Mesodermal cell (in vitro differentiated cells): ENCODE results near the gene ACSS1.
"Not testable (repeated sequence)": the region's sequence is repeated elsewhere in the genome, so short reads cannot be mapped to it uniquely, and the experiment has no call there.

Experiments
- H3K27ac ChIP-seq: 2 replicates; pipeline ENCODE4 v1.7.0; 2013; ENCODE audit warnings: mild to moderate bottlenecking, low read depth, low read length, moderate library complexity; ENCODE audit not compliant: severe bottlenecking
- H3K36me3 ChIP-seq: 2 replicates; pipeline ENCODE4 v1.7.1; 2013; ENCODE audit warnings: mild to moderate bottlenecking, low read length, moderate library complexity; ENCODE audit not compliant: control insufficient read depth, insufficient read depth
- H3K4me1 ChIP-seq: one replicate; pipeline ENCODE4 v1.7.1; 2013; ENCODE audit warnings: mild to moderate bottlenecking, low read length; ENCODE audit not compliant: insufficient read depth, control insufficient read depth, poor library complexity, severe bottlenecking
- H3K4me3 ChIP-seq: 2 replicates; pipeline ENCODE4 v1.7.0; 2013; ENCODE audit warnings: low read length, control low read depth, mild to moderate bottlenecking; ENCODE audit not compliant: insufficient read depth, poor library complexity, severe bottlenecking; ENCODE audit errors: extremely low read depth
- H3K9me3 ChIP-seq: 2 replicates; pipeline ENCODE4 v1.7.1; 2013; ENCODE audit warnings: mild to moderate bottlenecking, low read length, moderate library complexity; ENCODE audit not compliant: control insufficient read depth
- WGBS, 2 experiments: methylation state at CpG; one replicate each; pipeline ENCODE4 v1.1.5; 2013; ENCODE audit warnings: missing lambda C conversion rate in 2 of 2; ENCODE audit not compliant: insufficient coverage in 2 of 2; 5-methylcytosine and 5-hydroxymethylcytosine counted together

ACSS1 gene

GRCh38 chr20:25007491-25008305 lies 50.2 kb downstream of the ACSS1 start:
- Histone ChIP-seq H3K27ac (no peak overlapping the region), H3K9me3 (no peaks in the 10 kb centered on the region), H3K4me3 (no peak overlapping the region), H3K4me1 (no peaks in the 10 kb centered on the region), H3K36me3 (no peaks in the 10 kb centered on the region)
- 91 to 93% methylated on average over 12 to 17 of the region's 22 CpGs for WGBS, 2 experiments

GRCh38 chr20:25006431-25007167 lies 51.3 kb downstream of the ACSS1 start:
- 66 to 80% methylated on average over 7 to 9 of the region's 12 CpGs for WGBS, 2 experiments
- H3K4me3 ChIP-seq = no peak overlapping the region
- no peaks in the 10 kb centered on the region for H3K4me1 ChIP-seq
- H3K36me3 ChIP-seq = no peaks in the 10 kb centered on the region
- H3K27ac ChIP-seq = no peak overlapping the region
- peaks cover 3% of the 10 kb centered on the region for H3K9me3 ChIP-seq

- no peaks in the 10 kb centered on the region for H3K4me1 ChIP-seq
- peaks cover 3% of the 10 kb centered on the region for H3K9me3 ChIP-seq
- 83 to 89% methylated on average over 8 of the region's 8 CpGs for WGBS, 2 experiments
- H3K36me3 ChIP-seq = no peaks in the 10 kb centered on the region
- H3K27ac ChIP-seq = no peak overlapping the region
- H3K4me3 ChIP-seq = no peak overlapping the region
These were observed 52.3 kb downstream of the ACSS1 start for GRCh38 chr20:25005661-25006060.

- H3K4me1 ChIP-seq = no peaks in the 10 kb centered on the region
- 69 to 90% methylated on average over 2 of the region's 2 CpGs for WGBS, 2 experiments
These were observed 52.7 kb downstream of the ACSS1 start for GRCh38 chr20:25005220-25005619.

GRCh38 chr20:25003002-25003401 lies 54.9 kb downstream of the ACSS1 start:
- peaks cover 3% of the 10 kb centered on the region for H3K9me3 ChIP-seq
- H3K4me1 ChIP-seq = no peaks in the 10 kb centered on the region
- no CpG with 5 or more reads among the region's 1 CpG for WGBS, 2 experiments
- no peak overlapping the region for H3K4me3 ChIP-seq
- H3K27ac ChIP-seq = no peak overlapping the region
- H3K36me3 ChIP-seq = no peaks in the 10 kb centered on the region

More at GRCh38 chr20:25005220-25005619, 52.7 kb downstream of the ACSS1 start:
- H3K9me3 ChIP-seq = peaks cover 3% of the 10 kb centered on the region
- H3K4me3 ChIP-seq = no peak overlapping the region
- H3K36me3 ChIP-seq = no peaks in the 10 kb centered on the region
- H3K27ac ChIP-seq = no peak overlapping the region

- H3K36me3 ChIP-seq, H3K4me3 ChIP-seq, H3K9me3 ChIP-seq, H3K4me1 ChIP-seq, H3K27ac ChIP-seq: not testable (repeated sequence)
- WGBS, 2 experiments = 100% methylated on average over 2 of the region's 4 CpGs; no CpG with 5 or more reads in 1 of the 2 experiments
These were observed 56.6 kb downstream of the ACSS1 start for GRCh38 chr20:25001323-25001722.

- Histone ChIP-seq H3K9me3 (peaks cover 3% of the 10 kb centered on the region), H3K4me3 (no peak overlapping the region), H3K4me1 (no peaks in the 10 kb centered on the region), H3K36me3 (no peaks in the 10 kb centered on the region), H3K27ac (no peak overlapping the region)
- WGBS, 2 experiments = 41 to 51% methylated on average over 3 to 4 of the region's 4 CpGs
These were observed 57.6 kb downstream of the ACSS1 start for GRCh38 chr20:25000268-25000801.

- peaks cover 3% of the 10 kb centered on the region for H3K9me3 ChIP-seq
- H3K27ac ChIP-seq = no peak overlapping the region
- H3K4me1 ChIP-seq = no peaks in the 10 kb centered on the region
- no peaks in the 10 kb centered on the region for H3K36me3 ChIP-seq
- 60 to 84% methylated on average over 1 to 3 of the region's 4 CpGs for WGBS, 2 experiments
- H3K4me3 ChIP-seq = no peak overlapping the region
These were observed 58.4 kb downstream of the ACSS1 start for GRCh38 chr20:24999568-24999967.

GRCh38 chr20:24998631-24999445 lies 59.1 kb downstream of the ACSS1 start:
- 81 to 90% methylated on average over 10 to 11 of the region's 12 CpGs for whole genome bisulfite sequencing, 2 experiments
- no peaks in the 10 kb centered on the region for H3K36me3 ChIP-seq
- peaks cover 3% of the 10 kb centered on the region for H3K9me3 ChIP-seq
- H3K4me1 ChIP-seq = no peaks in the 10 kb centered on the region
- no peak overlapping the region for H3K27ac ChIP-seq
- no peak overlapping the region for H3K4me3 ChIP-seq

GRCh38 chr20:24998121-24998520 lies 59.8 kb downstream of the ACSS1 start:
- 92 to 100% methylated on average over 2 of the region's 3 CpGs for WGBS, 2 experiments
- H3K9me3 ChIP-seq = peaks cover 3% of the 10 kb centered on the region
- no peak overlapping the region for H3K27ac ChIP-seq
- no peak overlapping the region for H3K4me3 ChIP-seq
- no peaks in the 10 kb centered on the region for H3K4me1 ChIP-seq
- no peaks in the 10 kb centered on the region for H3K36me3 ChIP-seq
